Measurements from ENCODE around the gene AIFM3. TPM values are rescaled to one million over a fixed set of nuclear protein-coding genes. Genes with fewer than 3 reads are reported as not detected.

Gene AIFM3
- total RNA-seq, 1 donor from 2014 or later = 0.99 TPM

DNA sequence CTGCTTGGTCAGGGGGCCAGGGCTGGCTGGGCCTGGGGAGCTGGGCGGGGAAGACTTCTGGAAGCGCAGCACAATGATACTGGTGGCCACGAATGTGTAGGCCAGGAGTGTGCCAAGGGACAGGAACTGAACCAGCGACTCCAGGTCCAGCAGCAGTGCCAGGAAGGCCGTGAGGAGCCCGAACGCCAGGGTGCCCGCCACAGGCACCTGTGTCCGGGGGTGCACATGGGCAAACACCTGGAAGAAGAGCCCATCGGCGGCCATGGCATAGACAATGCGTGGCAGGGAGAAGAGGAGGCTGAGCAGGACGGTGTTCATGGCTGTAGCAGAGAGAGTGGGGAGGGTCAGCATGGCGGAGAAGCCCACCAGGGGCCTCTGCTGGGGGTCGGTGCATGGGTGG, 63.0 kb downstream of the AIFM3 start:
- Mint-ChIP-seq H3K4me1 (ENCODE audit: unreplicated experiment) (peaks cover 17% of the 10 kb centered on the region), H3K9me3 (ENCODE audit: unreplicated experiment) (no peaks in the 10 kb centered on the region), H3K4me3 (ENCODE audit: unreplicated experiment) (no peak overlapping the region), H3K36me3 (ENCODE audit: unreplicated experiment) (no peaks in the 10 kb centered on the region), H3K27ac (ENCODE audit: unreplicated experiment) (no peak overlapping the region), H3K27me3 (ENCODE audit: unreplicated experiment) (no peaks in the 10 kb centered on the region)
- TF ChIP-seq CTCF (IDR thresholded peaks at IDR 0.05) = no peak
- DNase-seq (ENCODE audit: extremely low spot score, unreplicated experiment) = no peak

Other genes starting within 250 kb of the AIFM3 start
- gene SERPIND1, start 193.1 kb upstream of the AIFM3 start, total RNA-seq = not detected in 2 replicates
- 108 and 116 TPM in 2 replicates for gene PI4KA, start 108.4 kb upstream of the AIFM3 start, total RNA-seq
- 28.0 and 30.0 TPM in 2 replicates for gene SNAP29, start 108.2 kb upstream of the AIFM3 start, total RNA-seq
- gene CRKL, start 49.8 kb upstream of the AIFM3 start, total RNA-seq = 56.0 and 58.8 TPM in 2 replicates
- 89.4 and 91.5 TPM in 2 replicates for gene LZTR1, start 15.0 kb downstream of the AIFM3 start, total RNA-seq
- gene THAP7, start 34.9 kb downstream of the AIFM3 start, total RNA-seq = 24.8 and 27.0 TPM in 2 replicates
- 2.6 and 3.5 TPM in 2 replicates for gene P2RX6, start 47.9 kb downstream of the AIFM3 start, total RNA-seq
- not detected in 2 replicates for gene SLC7A4, start 65.3 kb downstream of the AIFM3 start, total RNA-seq
- not detected in 2 replicates for gene LRRC74B, start 78.7 kb downstream of the AIFM3 start, total RNA-seq

Data from osteocyte (in vitro differentiated cells).